GM18858 (cell line): ENCODE measurements around the gene CRIP3.

Source experiments
- ATAC-seq: cut with Tn5 transposase; IDR thresholded peaks from one replicate; pipeline ENCODE4 v1.9.1; 2021; ENCODE audit not compliant: unreplicated experiment

Gene CRIP3

GRCh38 chr6:43258180-43258579 lies 50.4 kb downstream of the CRIP3 start:
- ATAC-seq: no peak

- ATAC-seq: no peak
Measured at GRCh38 chr6:43257367-43258145, 51.1 kb downstream of the CRIP3 start.

- no peak for ATAC-seq
Measured at GRCh38 chr6:43256670-43257366, 51.8 kb downstream of the CRIP3 start.
